ENCODE results near the gene SHQ1. TPM values are rescaled to one million over a fixed set of nuclear protein-coding genes. Genes with fewer than 3 reads are reported as not detected.

SHQ1 gene
- total and polyA plus RNA-seq, 2 experiments from 2014 or later, result 18.3 to 28.7 TPM

DNA sequence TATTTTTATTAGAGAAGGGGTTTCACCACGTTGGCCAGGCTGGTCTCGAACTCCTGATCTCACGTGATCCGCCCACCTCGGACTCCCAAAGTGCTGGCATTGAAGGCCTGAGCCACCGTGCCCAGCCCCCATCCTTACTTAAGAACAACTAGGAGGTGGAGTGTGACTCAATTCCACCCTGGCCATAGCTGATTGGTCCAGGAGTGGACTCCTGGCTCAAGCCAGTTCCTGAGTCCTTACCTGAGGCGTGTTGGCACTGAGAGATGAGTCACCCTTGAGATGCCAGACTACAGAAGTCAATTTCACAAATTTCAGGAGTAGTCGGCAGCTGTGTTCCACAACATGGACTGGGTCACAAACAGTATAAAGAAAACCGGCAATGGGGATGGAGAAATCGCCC, 124.2 kb downstream of the SHQ1 start:
- H3K36me3 ChIP-seq (ENCODE audit: insufficient read depth), result no peaks in the 10 kb centered on the region
- no peak for ATAC-seq
- Mint-ChIP-seq H3K27ac (no peak overlapping the region), H3K36me3 (ENCODE audit: low read depth) (no peaks in the 10 kb centered on the region), H3K27me3 (ENCODE audit: insufficient read depth, low read depth, poor library complexity) (peaks cover 15% of the 10 kb centered on the region), H3K4me1 (peaks cover 30% of the 10 kb centered on the region), H3K4me3 (no peak overlapping the region), H3K9me3 (no peaks in the 10 kb centered on the region)
- H4K20me1 ChIP-seq (replicated peaks; ENCODE audit: insufficient read depth), result no peaks in the 10 kb centered on the region
- no peak overlapping the region for H3K4me3 ChIP-seq
- no peaks in the 10 kb centered on the region for H3K9me2 ChIP-seq (ENCODE audit: insufficient read depth)
- H3K27ac ChIP-seq (ENCODE audit: low read depth), result no peak overlapping the region
- no peak overlapping the region for H3K4me2 ChIP-seq
- no peak overlapping the region for H2AFZ ChIP-seq
- TF ChIP-seq EZH2 (IDR thresholded peaks at IDR 0.05; ENCODE audit: low read depth, unreplicated experiment) (no peak), POLR2AphosphoS5 (IDR thresholded peaks at IDR 0.05; ENCODE audit: low read depth) (no peak), EZH2phosphoT487 (IDR thresholded peaks at IDR 0.05; ENCODE audit: unreplicated experiment) (no peak)
- TF ChIP-seq, protein P1, sequence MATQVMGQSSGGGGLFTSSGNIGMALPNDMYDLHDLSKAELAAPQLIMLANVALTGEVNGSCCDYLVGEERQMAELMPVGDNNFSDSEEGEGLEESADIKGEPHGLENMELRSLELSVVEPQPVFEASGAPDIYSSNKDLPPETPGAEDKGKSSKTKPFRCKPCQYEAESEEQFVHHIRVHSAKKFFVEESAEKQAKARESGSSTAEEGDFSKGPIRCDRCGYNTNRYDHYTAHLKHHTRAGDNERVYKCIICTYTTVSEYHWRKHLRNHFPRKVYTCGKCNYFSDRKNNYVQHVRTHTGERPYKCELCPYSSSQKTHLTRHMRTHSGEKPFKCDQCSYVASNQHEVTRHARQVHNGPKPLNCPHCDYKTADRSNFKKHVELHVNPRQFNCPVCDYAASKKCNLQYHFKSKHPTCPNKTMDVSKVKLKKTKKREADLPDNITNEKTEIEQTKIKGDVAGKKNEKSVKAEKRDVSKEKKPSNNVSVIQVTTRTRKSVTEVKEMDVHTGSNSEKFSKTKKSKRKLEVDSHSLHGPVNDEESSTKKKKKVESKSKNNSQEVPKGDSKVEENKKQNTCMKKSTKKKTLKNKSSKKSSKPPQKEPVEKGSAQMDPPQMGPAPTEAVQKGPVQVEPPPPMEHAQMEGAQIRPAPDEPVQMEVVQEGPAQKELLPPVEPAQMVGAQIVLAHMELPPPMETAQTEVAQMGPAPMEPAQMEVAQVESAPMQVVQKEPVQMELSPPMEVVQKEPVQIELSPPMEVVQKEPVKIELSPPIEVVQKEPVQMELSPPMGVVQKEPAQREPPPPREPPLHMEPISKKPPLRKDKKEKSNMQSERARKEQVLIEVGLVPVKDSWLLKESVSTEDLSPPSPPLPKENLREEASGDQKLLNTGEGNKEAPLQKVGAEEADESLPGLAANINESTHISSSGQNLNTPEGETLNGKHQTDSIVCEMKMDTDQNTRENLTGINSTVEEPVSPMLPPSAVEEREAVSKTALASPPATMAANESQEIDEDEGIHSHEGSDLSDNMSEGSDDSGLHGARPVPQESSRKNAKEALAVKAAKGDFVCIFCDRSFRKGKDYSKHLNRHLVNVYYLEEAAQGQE (IDR thresholded peaks at IDR 0.05; ENCODE audit: unreplicated experiment), result no peak
- no peaks in the 10 kb centered on the region for H3K79me2 ChIP-seq (replicated peaks; ENCODE audit: insufficient read depth)
- no peaks in the 10 kb centered on the region for H3K27me3 ChIP-seq (ENCODE audit: insufficient read depth)
- no peak for DNase-seq (ENCODE audit: low spot score)
- H3F3A ChIP-seq (replicated peaks; ENCODE audit: low read depth), result no peaks in the 10 kb centered on the region
- H3K4me1 ChIP-seq (ENCODE audit: insufficient read depth), result peaks cover 21% of the 10 kb centered on the region

DNA sequence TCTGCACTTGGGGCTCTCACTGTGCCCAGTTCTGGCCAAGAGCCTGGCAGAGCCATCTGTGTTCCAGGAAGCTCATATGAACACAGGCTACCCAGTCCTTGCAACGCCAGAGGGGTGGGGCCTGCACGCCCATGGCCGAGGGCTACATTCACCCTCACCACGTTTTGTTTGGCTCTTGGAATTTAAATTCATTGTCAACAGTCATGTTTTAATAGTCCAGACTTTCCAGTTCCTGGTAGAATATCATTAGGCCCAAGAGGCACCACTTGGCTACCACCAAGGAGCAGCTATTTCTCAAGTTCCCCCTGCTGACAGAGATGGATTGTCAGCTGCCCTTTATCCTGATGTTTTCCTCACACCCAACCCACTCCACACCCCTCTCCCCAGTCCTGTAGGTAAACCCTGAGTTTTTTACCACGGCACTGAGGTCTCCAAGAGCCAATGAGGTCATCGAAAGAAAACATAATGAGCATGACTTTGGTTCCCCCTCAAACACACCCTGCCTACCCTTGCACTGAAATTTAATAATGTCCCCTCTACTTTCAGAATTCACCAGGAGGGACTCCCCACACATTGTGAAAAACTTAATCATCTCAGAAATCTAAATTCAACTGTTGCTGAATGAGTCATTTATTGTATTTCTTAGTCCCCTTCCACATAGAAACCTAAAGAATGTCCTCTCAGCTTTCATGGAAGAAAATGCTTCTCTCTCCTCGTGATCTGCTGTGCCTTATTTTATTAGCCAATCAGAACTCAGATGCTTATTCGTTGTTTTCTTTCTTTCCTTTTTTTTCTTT, 125.1 kb downstream of the SHQ1 start:
- Histone ChIP-seq H3F3A (replicated peaks; ENCODE audit: low read depth) (no peaks in the 10 kb centered on the region), H3K4me2 (no peak overlapping the region), H3K27ac (ENCODE audit: low read depth) (no peak overlapping the region), H2AFZ (no peak overlapping the region), H3K27me3 (ENCODE audit: insufficient read depth) (no peaks in the 10 kb centered on the region), H3K36me3 (ENCODE audit: insufficient read depth) (no peaks in the 10 kb centered on the region), H3K79me2 (replicated peaks; ENCODE audit: insufficient read depth) (no peaks in the 10 kb centered on the region), H3K4me3 (no peak overlapping the region), H4K20me1 (replicated peaks; ENCODE audit: insufficient read depth) (no peaks in the 10 kb centered on the region), H3K4me1 (ENCODE audit: insufficient read depth) (peaks cover 12% of the 10 kb centered on the region), H3K9me2 (ENCODE audit: insufficient read depth) (no peaks in the 10 kb centered on the region)
- Mint-ChIP-seq H3K4me1 (peaks cover 23% of the 10 kb centered on the region), H3K27me3 (ENCODE audit: insufficient read depth, low read depth, poor library complexity) (peaks cover 15% of the 10 kb centered on the region), H3K4me3 (no peak overlapping the region), H3K9me3 (no peaks in the 10 kb centered on the region), H3K27ac (no peak overlapping the region), H3K36me3 (ENCODE audit: low read depth) (no peaks in the 10 kb centered on the region)
- ATAC-seq, result no peak
- DNase-seq (ENCODE audit: low spot score), result no peak
- TF ChIP-seq, protein P2, sequence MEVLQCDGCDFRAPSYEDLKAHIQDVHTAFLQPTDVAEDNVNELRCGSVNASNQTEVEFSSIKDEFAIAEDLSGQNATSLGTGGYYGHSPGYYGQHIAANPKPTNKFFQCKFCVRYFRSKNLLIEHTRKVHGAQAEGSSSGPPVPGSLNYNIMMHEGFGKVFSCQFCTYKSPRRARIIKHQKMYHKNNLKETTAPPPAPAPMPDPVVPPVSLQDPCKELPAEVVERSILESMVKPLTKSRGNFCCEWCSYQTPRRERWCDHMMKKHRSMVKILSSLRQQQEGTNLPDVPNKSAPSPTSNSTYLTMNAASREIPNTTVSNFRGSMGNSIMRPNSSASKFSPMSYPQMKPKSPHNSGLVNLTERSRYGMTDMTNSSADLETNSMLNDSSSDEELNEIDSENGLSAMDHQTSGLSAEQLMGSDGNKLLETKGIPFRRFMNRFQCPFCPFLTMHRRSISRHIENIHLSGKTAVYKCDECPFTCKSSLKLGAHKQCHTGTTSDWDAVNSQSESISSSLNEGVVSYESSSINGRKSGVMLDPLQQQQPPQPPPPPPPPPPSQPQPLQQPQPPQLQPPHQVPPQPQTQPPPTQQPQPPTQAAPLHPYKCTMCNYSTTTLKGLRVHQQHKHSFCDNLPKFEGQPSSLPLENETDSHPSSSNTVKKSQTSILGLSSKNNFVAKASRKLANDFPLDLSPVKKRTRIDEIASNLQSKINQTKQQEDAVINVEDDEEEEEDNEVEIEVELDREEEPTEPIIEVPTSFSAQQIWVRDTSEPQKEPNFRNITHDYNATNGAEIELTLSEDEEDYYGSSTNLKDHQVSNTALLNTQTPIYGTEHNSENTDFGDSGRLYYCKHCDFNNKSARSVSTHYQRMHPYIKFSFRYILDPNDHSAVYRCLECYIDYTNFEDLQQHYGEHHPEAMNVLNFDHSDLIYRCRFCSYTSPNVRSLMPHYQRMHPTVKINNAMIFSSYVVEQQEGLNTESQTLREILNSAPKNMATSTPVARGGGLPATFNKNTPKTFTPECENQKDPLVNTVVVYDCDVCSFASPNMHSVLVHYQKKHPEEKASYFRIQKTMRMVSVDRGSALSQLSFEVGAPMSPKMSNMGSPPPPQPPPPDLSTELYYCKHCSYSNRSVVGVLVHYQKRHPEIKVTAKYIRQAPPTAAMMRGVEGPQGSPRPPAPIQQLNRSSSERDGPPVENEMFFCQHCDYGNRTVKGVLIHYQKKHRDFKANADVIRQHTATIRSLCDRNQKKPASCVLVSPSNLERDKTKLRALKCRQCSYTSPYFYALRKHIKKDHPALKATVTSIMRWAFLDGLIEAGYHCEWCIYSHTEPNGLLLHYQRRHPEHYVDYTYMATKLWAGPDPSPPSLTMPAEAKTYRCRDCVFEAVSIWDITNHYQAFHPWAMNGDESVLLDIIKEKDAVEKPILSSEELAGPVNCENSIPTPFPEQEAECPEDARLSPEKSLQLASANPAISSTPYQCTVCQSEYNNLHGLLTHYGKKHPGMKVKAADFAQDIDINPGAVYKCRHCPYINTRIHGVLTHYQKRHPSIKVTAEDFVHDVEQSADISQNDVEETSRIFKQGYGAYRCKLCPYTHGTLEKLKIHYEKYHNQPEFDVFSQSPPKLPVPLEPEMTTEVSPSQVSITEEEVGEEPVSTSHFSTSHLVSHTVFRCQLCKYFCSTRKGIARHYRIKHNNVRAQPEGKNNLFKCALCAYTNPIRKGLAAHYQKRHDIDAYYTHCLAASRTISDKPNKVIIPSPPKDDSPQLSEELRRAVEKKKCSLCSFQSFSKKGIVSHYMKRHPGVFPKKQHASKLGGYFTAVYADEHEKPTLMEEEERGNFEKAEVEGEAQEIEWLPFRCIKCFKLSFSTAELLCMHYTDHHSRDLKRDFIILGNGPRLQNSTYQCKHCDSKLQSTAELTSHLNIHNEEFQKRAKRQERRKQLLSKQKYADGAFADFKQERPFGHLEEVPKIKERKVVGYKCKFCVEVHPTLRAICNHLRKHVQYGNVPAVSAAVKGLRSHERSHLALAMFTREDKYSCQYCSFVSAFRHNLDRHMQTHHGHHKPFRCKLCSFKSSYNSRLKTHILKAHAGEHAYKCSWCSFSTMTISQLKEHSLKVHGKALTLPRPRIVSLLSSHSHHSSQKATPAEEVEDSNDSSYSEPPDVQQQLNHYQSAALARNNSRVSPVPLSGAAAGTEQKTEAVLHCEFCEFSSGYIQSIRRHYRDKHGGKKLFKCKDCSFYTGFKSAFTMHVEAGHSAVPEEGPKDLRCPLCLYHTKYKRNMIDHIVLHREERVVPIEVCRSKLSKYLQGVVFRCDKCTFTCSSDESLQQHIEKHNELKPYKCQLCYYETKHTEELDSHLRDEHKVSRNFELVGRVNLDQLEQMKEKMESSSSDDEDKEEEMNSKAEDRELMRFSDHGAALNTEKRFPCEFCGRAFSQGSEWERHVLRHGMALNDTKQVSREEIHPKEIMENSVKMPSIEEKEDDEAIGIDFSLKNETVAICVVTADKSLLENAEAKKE (CRISPR knock-in tag; IDR thresholded peaks at IDR 0.05), result no peak
- TF ChIP-seq NANOG (IDR thresholded peaks at IDR 0.05; ENCODE audit: borderline replicate concordance) (no peak), POLR2AphosphoS5 (IDR thresholded peaks at IDR 0.05; ENCODE audit: low read depth) (no peak)
- TF ChIP-seq, protein P1 (IDR thresholded peaks at IDR 0.05; ENCODE audit: unreplicated experiment), result no peak
